RWPE1 (cell line): ENCODE measurements around the gene SMARCB1.

Experiments used
- CTCF ChIA-PET: fragments of 350-600 bp; sonication (Branson Sonifier 250); formaldehyde crosslinking; extraction: SDS; loops from one replicate; lab custom pipeline; 2021; lab: Yijun Ruan, JAX
- POLR2A ChIA-PET: fragments of 400-600 bp; formaldehyde crosslinking; extraction: SDS; loops from one replicate; lab custom pipeline; 2020; ENCODE audit warnings: antibody characterized with exemption; ENCODE audit not compliant: low non-redundant PET; lab: Yijun Ruan, JAX
- DNase-seq: peaks from one replicate; pipeline ENCODE4 v3.0.0; 2012; ENCODE audit warnings: low spot score
- H3K27ac ChIP-seq: fragments of 450-650 bp; 2 replicates; pipeline ENCODE4 v1.5.1; 2017
- CTCF ChIP-seq: fragments of 450-650 bp; conservative IDR thresholded peaks from 2 replicates; pipeline ENCODE4 v1.5.1; 2017; ENCODE audit warnings: low read depth, mild to moderate bottlenecking

Gene SMARCB1

GRCh38 chr22:23759566-23759965 lies 27.2 kb upstream of the SMARCB1 start:
- TF ChIP-seq CTCF: no peak
- POLR2A ChIA-PET: no interaction called here
- CTCF ChIA-PET: no interaction called here
- no peak for DNase-seq
- H3K27ac ChIP-seq: no peak overlapping the region

GRCh38 chr22:23760056-23760455 lies 26.7 kb upstream of the SMARCB1 start:
- ChIA-PET POLR2A (no interaction called here), CTCF (no interaction called here)
- no peak for TF ChIP-seq CTCF

GRCh38 chr22:23762842-23763578 lies 23.8 kb upstream of the SMARCB1 start, which contains the start of gene C22orf15:
TSS of gene C22orf15 (plus strand) at chr22:23762990. CDS start at chr22:23763307, 317 bp downstream.
- DNase-seq: no peak
- TF ChIP-seq CTCF: no peak
- ChIA-PET CTCF (no interaction called here), POLR2A (no interaction called here)
- H3K27ac ChIP-seq: peak within 1 kb of the TSS; percentile 82

More at GRCh38 chr22:23760056-23760455, 26.7 kb upstream of the SMARCB1 start:
- no peak overlapping the region for H3K27ac ChIP-seq
- no peak for DNase-seq

GRCh38 chr22:23763579-23763945 lies 23.2 kb upstream of the SMARCB1 start:
- ChIA-PET POLR2A (no interaction called here), CTCF (interaction anchor here (1.1 kb wide), 1 partner anchor 23 kb away, joined by 3 read pairs; no protein-coding TSS in a partner anchor)
- no peak for DNase-seq
- H3K27ac ChIP-seq: peak overlapping the region; percentile 82
- TF ChIP-seq CTCF: no peak

GRCh38 chr22:23763954-23764353 lies 22.8 kb upstream of the SMARCB1 start:
- H3K27ac ChIP-seq: peak overlapping the region; percentile 82
- CTCF ChIA-PET: interaction anchor here (1.1 kb wide), 1 partner anchor 22 kb away, joined by 3 read pairs; no protein-coding TSS in a partner anchor
- DNase-seq: no peak
- no peak for TF ChIP-seq CTCF
- POLR2A ChIA-PET: no interaction called here

GRCh38 chr22:23764899-23765881 lies 21.6 kb upstream of the SMARCB1 start:
- CTCF ChIA-PET: no interaction called here
- TF ChIP-seq CTCF: no peak

More at GRCh38 chr22:23764899-23765881, 21.6 kb upstream of the SMARCB1 start:
- no peak for DNase-seq
- H3K27ac ChIP-seq: peak overlapping the region; percentile 82
- POLR2A ChIA-PET: no interaction called here
